GM12892 (cell line): ENCODE measurements around the gene NDUFAF2.

Source experiments
- DNase-seq: peaks from one replicate; pipeline ENCODE4 v3.0.0; 2011; ENCODE audit not compliant: insufficient read length
- FAIRE-seq: peaks from 2 replicates; lab custom pipeline; 2011; peaks lifted over from hg19 to GRCh38; lab: Jason Lieb, UNC
- POLR2A ChIP-seq: IDR thresholded peaks from 2 replicates; pipeline ENCODE4 v1.6.1; 2011; ENCODE audit warnings: low read depth, low read length, control low read depth
- POLR2AphosphoS5 ChIP-seq: IDR thresholded peaks from 2 replicates; pipeline ENCODE4 v1.6.1; 2011; ENCODE audit warnings: low read depth, low read length, control low read depth
- TAF1 ChIP-seq: IDR thresholded peaks from 2 replicates; pipeline ENCODE4 v1.6.1; 2011; ENCODE audit warnings: low read depth, mild to moderate bottlenecking, control low read depth, low read length, borderline replicate concordance

NDUFAF2 gene

GRCh38 chr5:60993875-60994571 lies 49.0 kb downstream of the NDUFAF2 start:
- DNase-seq: no peak
- FAIRE-seq: no peak

DNA sequence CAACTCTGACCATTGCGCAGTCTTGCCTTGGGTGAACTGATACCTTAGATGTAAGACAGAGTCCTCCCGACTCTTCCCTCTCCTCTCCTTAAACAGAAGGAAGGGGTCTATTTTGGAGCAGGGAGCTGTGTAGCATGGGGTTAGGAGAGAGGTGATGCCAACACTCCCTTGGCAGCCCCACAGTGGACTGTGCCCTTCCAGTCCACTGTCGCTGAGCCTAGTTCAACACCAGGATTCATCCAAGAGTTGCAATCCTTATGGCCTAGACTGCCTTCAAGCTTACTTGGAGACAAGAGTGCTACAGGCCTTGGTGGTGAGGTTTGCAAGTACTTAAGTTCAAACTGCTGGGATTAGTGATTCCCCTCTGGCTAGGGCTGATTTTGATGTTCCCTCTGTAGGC lies 51.4 kb downstream of the NDUFAF2 start:
- FAIRE-seq (no peak), DNase-seq (no peak)
- TF ChIP-seq TAF1 (no peak), POLR2A (no peak), POLR2AphosphoS5 (no peak)

More at GRCh38 chr5:60993875-60994571, 49.0 kb downstream of the NDUFAF2 start:
- TF ChIP-seq TAF1 (no peak), POLR2A (no peak), POLR2AphosphoS5 (no peak)

DNA sequence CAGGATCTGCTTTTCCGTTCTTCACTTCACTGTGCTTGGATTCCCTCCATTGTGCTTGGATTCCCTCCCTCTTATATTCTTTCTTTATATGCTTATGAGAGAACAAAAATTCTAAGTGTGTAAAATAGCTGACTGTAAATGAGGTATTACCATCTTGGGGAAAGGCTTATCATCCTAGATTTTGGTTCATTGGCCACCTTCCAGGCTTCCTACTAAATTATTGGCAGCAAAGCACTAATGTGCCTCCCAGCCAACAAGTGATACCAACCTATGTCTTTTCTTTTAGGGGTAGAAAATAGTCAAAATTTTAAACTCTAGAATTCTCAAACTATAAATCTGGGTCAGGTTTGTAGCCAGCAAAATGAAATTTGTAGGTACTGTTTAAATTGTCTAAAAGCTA lies 52.7 kb downstream of the NDUFAF2 start:
- FAIRE-seq (no peak), DNase-seq (no peak)
- TF ChIP-seq TAF1 (no peak), POLR2A (no peak)

GRCh38 chr5:61000887-61001286 lies 55.9 kb downstream of the NDUFAF2 start:
- no peak for FAIRE-seq
- TF ChIP-seq POLR2A: no peak
- no peak for TF ChIP-seq TAF1
- TF ChIP-seq POLR2AphosphoS5: no peak

DNA sequence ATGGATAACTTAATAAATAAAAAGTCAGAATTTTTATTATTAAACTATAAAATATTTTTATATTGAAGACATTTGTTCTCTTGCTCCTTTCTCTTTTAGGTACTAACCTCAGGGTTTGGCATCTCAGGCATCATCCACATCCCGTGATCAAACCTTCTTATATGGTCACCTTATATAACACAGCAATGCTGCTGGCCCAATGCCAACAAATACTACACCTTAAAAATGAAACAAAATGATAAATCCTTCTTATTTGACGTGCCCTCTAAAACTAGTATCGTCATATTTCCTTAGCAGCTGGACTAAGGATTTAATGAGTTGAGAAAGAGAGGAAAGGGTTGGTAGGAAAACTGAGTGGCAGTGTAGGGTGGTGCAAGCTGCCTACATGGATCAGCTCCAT lies 56.6 kb downstream of the NDUFAF2 start:
- FAIRE-seq: no peak
- no peak for DNase-seq
- TF ChIP-seq TAF1: no peak
- TF ChIP-seq POLR2AphosphoS5: no peak
- no peak for TF ChIP-seq POLR2A

More at GRCh38 chr5:61000887-61001286, 55.9 kb downstream of the NDUFAF2 start:
- no peak for DNase-seq

- DNase-seq: no peak
- FAIRE-seq: no peak
- TF ChIP-seq TAF1: no peak
- TF ChIP-seq POLR2A: no peak
- no peak for TF ChIP-seq POLR2AphosphoS5
Observed at GRCh38 chr5:61002611-61003355, 57.8 kb downstream of the NDUFAF2 start.

DNA sequence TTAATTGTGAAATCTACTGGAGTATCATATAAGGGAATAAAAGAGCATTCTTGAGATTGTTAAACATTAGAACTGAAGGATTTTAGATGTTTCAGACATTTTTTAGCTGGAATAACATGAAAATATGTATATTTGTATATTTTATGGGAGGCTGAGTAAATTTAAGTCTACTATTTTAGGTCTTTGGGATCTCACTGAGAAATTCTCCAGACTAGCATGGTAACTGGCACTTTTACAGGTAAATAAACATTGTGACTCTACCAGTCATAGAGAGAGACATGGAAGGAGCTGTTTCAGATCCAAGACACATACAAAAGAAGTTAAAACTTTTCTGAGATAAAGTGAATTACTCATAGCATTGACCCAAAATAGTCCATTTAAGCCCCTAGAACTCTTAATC lies 59.4 kb downstream of the NDUFAF2 start:
- TF ChIP-seq POLR2A (no peak), POLR2AphosphoS5 (no peak), TAF1 (no peak)
- DNase-seq (no peak), FAIRE-seq (no peak)

- no peak for TF ChIP-seq POLR2AphosphoS5
- FAIRE-seq (peak; percentile 33), DNase-seq (no peak)
Observed at GRCh38 chr5:61009907-61010306, 64.9 kb downstream of the NDUFAF2 start.

DNA sequence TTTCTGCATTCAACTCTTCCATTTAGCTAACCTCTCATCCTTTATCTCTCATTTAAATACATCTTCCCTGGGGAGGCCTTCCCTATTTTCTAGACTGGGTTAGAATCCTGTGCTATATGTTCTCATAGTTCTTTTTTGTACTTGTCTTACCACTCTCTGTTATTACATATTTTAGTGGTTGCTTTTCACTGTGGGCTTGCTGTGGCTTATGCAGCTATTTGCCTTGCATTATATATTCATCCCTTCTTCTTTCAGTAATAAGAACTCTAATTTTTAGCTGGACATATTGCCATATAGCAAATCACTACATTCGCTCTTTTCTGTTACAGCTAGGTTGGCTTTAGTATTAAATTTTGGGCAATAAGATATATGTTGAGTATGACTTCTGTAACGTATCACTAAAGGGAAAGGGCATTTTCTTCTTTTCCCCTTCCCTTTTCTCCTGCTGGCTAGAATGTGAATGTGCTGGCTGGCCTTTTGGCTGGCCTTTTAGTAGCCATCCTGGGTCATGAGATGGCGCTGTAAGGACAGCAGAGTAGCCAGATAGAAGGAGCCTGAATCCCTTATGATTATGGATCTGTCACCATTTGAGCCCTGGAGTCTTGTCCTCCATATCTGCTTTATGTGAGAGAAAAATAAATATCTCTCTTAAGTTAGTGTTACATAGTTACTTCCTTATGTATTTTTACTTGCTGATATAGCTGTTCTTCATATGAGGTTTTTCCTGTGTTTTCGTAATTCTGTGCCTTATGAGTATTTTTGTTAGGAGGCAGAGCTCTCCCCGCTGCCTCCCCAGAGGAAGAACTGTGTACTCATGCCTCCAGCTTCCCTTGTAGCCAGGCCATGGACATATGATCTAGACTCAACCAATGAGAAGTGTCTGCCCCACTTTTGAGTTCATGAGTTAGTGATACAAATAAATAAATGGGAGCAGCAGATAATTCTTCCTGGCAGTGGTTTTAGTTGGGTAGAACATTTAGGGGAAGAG lies 65.8 kb downstream of the NDUFAF2 start:
- FAIRE-seq (no peak), DNase-seq (no peak)
- no peak for TF ChIP-seq POLR2AphosphoS5
- no peak for TF ChIP-seq POLR2A
- TF ChIP-seq TAF1: no peak

GRCh38 chr5:61018062-61018461 lies 73.1 kb downstream of the NDUFAF2 start:
- FAIRE-seq: no peak
- no peak for DNase-seq
- no peak for TF ChIP-seq TAF1
- no peak for TF ChIP-seq POLR2AphosphoS5
- TF ChIP-seq POLR2A: no peak

DNA sequence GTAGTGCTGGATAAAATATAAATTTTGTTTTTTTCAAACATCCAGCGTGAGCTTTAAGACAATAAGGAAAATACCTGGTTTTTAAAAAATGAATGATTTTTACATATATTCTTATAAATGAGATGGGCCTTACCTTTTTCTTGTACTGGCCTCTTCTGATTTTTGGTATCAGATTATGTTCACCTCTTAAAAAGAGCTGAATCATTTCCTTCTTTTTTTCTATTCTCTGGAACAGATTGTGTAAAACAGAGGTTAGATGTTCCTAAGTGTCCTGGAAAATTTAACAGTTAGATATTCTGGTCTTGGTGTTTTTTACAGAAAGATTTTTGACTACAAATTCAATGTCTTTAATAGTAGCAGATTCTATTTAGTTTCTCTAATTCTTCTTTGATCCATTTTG lies 74.6 kb downstream of the NDUFAF2 start:
- TF ChIP-seq POLR2A (no peak), POLR2AphosphoS5 (no peak), TAF1 (no peak)
- FAIRE-seq (no peak), DNase-seq (no peak)
